PC-3 (cell line): ENCODE results near the gene CHN1.

ENCODE experiments used
- CTCF ChIP-seq: fragments of 300-600 bp; sonication (generic); conservative IDR thresholded peaks from 2 replicates; pipeline ENCODE4 v1.5.1; 2017; ENCODE audit warnings: antibody characterized with exemption, low read depth, mild to moderate bottlenecking, low read length
- EZH2 ChIP-seq: fragments of 300-600 bp; sonication (generic); IDR thresholded peaks from one replicate; pipeline ENCODE4 v1.6.1; 2017; ENCODE audit warnings: antibody characterized with exemption, mild to moderate bottlenecking, low read length; ENCODE audit not compliant: unreplicated experiment

- TF ChIP-seq CTCF (no peak), EZH2 (no peak)
Measured at GRCh38 chr2:174897286-174897685, 107.9 kb downstream of the CHN1 start.
